CD4-positive, CD25-positive, alpha-beta regulatory T cell (primary cell): ENCODE measurements around the gene IFNAR1. TPM values are rescaled to one million over a fixed set of nuclear protein-coding genes. Genes with fewer than 3 reads are reported as not detected.

ENCODE experiments used
- ATAC-seq, 2 donors: fragments of 150-1000 bp; cut with Tn5 transposase; one replicate each; pipeline ENCODE4 v1.10.0; 2021; ENCODE audit warnings: low read depth in 2 of 2, moderate number of reproducible peaks in 2 of 2, moderate library complexity in 1 of 2
- DNase-seq, 3 donors: peaks; one replicate each; pipeline versions ENCODE4 v3.0.0 to v3.0.0-alpha.2; 2012 to 2022; ENCODE audit warnings: mixed read lengths in 1 of 3
- H3K27ac ChIP-seq: one replicate; pipeline ENCODE4 v1.7.0; 2013; ENCODE audit warnings: mild to moderate bottlenecking, low read length; ENCODE audit not compliant: insufficient read depth, poor library complexity, severe bottlenecking
- H3K27me3 ChIP-seq: one replicate; pipeline ENCODE4 v1.7.0; 2013; ENCODE audit warnings: low read length; ENCODE audit not compliant: control insufficient read depth, insufficient read depth
- H3K36me3 ChIP-seq: one replicate; pipeline ENCODE4 v1.7.0; 2013; ENCODE audit warnings: mild to moderate bottlenecking, low read length, moderate library complexity; ENCODE audit not compliant: control insufficient read depth, insufficient read depth
- H3K4me1 ChIP-seq: 2 replicates; pipeline ENCODE4 v1.7.0; 2013; ENCODE audit warnings: mild to moderate bottlenecking, low read length; ENCODE audit not compliant: insufficient read depth, control insufficient read depth, poor library complexity, severe bottlenecking
- H3K4me3 ChIP-seq: one replicate; pipeline ENCODE4 v1.7.0; 2013; ENCODE audit warnings: low read depth, mild to moderate bottlenecking, low read length, moderate library complexity
- H3K9me3 ChIP-seq, 2 experiments: 1 replicate in 1 of 2; 2 replicates in 1 of 2; pipeline ENCODE4 v1.7.0; 2013; ENCODE audit warnings: low read length in 2 of 2, mild to moderate bottlenecking in 1 of 2, moderate library complexity in 1 of 2; ENCODE audit not compliant: control insufficient read depth in 2 of 2
- H3K27ac Mint-ChIP-seq, 3 donors: one replicate each; pipeline ENCODE4 v1.8.0; 2020 to 2022; ENCODE audit warnings: mild to moderate bottlenecking in 3 of 3, mixed read lengths in 3 of 3, moderate library complexity in 2 of 3
- H3K27me3 Mint-ChIP-seq: one replicate; pipeline ENCODE4 v1.8.0; 2022; ENCODE audit warnings: mild to moderate bottlenecking, mixed read lengths
- H3K36me3 Mint-ChIP-seq: one replicate; pipeline ENCODE4 v1.8.0; 2020; ENCODE audit warnings: mixed read lengths
- H3K4me1 Mint-ChIP-seq, 4 donors: one replicate each; pipeline ENCODE4 v1.8.0; 2020 to 2022; ENCODE audit warnings: mixed read lengths in 4 of 4, mild to moderate bottlenecking in 1 of 4
- H3K4me3 Mint-ChIP-seq, 4 donors: one replicate each; pipeline ENCODE4 v1.8.0; 2020 to 2022; ENCODE audit warnings: mild to moderate bottlenecking in 4 of 4, mixed read lengths in 4 of 4, moderate library complexity in 3 of 4
- H3K9me3 Mint-ChIP-seq, 7 donors: one replicate each; pipeline ENCODE4 v1.8.0; 2020 to 2022; ENCODE audit warnings: mixed read lengths in 7 of 7, mild to moderate bottlenecking in 3 of 7, moderate library complexity in 2 of 7
- polyA plus RNA-seq, 4 donors: library from polyadenylated mRNA; unstranded; fragments of 300-500 nt; fragmentation: Illumina TruSeq; gene quantifications; one replicate each; pipeline ENCODE4 v1.2.3, GENCODE V29; 2021
- total RNA-seq: library from RNA; stranded (reverse); gene quantifications from one replicate; pipeline ENCODE4 v1.2.3, GENCODE V29; 2022

Gene IFNAR1
- total and polyA plus RNA-seq, 5 donors from 2014 or later, result 23.9 to 93.8 (median 67.8) TPM

DNA sequence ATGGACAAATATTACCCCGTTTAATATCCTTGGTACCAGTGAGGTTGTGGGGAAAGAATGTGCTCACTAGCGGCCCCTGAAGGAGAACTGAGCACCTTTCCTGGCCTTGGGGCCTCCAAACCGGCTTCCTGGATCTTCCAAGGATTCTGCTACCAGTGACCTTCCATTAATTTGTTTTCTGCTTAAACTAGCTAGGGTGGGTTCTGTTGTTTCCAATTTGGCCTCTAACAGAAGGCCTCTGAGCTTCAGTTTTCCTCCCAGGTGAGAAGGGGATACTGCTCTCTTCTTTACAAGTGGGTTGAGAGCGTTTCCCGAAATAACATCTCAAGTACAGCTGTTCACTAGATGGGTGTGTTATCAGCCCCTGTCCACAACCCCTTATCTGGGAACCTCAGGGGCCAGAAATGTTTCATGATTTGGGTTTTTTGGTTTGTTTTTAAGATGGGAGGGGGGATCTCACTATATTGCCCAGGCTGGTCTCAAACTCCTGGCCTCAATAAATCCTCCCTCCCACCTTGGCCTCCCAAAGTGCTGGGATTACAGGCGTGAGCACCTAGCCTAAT, 61.5 kb downstream of the IFNAR1 start:
- Mint-ChIP-seq H3K36me3 (no peaks in the 10 kb centered on the region), H3K27me3 (peaks cover 41% of the 10 kb centered on the region), H3K27ac (no peak overlapping the region), H3K4me1 (peaks cover 8 to 51% (median 37%) of the 10 kb centered on the region in 4 donors), H3K9me3 (no peaks in the 10 kb centered on the region), H3K4me3 (peak overlapping the region in 1 of 4 donors; percentile 15)
- Histone ChIP-seq H3K27ac (no peak overlapping the region), H3K27me3 (no peaks in the 10 kb centered on the region), H3K9me3 (no peaks in the 10 kb centered on the region), H3K4me3 (no peak overlapping the region), H3K4me1 (peaks cover 42% of the 10 kb centered on the region), H3K36me3 (no peaks in the 10 kb centered on the region)
- DNase-seq, result no peak
- ATAC-seq, result no peak

DNA sequence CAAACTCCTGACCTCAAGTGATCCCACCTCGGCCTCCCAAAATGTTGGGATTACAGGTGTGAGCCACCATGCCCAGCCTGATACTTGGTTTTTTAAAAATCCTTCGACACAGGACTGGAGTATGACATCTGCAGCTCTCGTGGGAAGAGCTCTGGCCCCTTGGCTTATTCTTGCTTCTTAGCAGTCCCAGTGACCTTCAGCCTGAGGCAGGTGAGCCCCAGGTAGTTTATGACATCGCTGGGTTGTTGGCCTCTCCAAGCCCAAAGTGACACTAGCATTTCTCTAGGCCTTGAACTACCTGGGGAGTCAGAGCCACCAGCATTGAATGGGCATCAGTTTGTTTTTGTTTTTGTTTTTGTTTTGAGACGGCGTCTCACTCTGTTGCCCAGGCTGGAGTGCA, 62.5 kb downstream of the IFNAR1 start:
- no peaks in the 10 kb centered on the region for H3K9me3 ChIP-seq
- peaks cover 8 to 41% (median 34%) of the 10 kb centered on the region in 4 donors for H3K4me1 Mint-ChIP-seq
- H3K27me3 Mint-ChIP-seq, result peaks cover 51% of the 10 kb centered on the region
- H3K27me3 ChIP-seq, result no peaks in the 10 kb centered on the region
- H3K9me3 Mint-ChIP-seq, result peaks cover 0 to under 1% (median 0%) of the 10 kb centered on the region in 7 donors
- H3K4me3 Mint-ChIP-seq, result no peak overlapping the region
- no peak for DNase-seq
- no peaks in the 10 kb centered on the region for H3K36me3 ChIP-seq
- ATAC-seq, result no peak
- peak overlapping the region in 1 of 3 donors; percentile 32 for H3K27ac Mint-ChIP-seq
- no peak overlapping the region for H3K4me3 ChIP-seq
- no peak overlapping the region for H3K27ac ChIP-seq
- H3K4me1 ChIP-seq, result peaks cover 32% of the 10 kb centered on the region
- H3K36me3 Mint-ChIP-seq, result no peaks in the 10 kb centered on the region

DNA sequence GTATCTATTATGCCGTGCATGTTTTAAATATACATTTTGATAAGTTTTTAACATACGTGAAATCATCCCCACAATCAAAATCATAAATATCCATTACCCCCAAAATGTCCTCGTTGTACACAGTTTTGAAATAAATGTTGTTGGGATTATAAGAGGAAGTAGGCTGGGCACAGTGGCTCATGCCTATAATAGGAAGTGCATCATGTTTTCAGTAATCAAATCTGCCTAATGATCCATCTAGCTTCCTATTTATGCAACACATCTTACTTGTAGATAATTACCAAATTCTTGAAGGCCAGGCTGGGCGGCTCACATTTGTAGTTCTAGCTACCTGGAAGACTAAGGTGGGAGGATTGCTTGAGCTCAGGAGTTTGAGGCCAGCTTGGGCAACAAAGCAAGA, 63.4 kb downstream of the IFNAR1 start:
- DNase-seq, result no peak
- Histone ChIP-seq H3K9me3 (no peaks in the 10 kb centered on the region), H3K27ac (no peak overlapping the region), H3K36me3 (no peaks in the 10 kb centered on the region), H3K27me3 (no peaks in the 10 kb centered on the region), H3K4me1 (peaks cover 23% of the 10 kb centered on the region), H3K4me3 (no peak overlapping the region)
- Mint-ChIP-seq H3K4me1 (peaks cover 8 to 32% (median 27%) of the 10 kb centered on the region in 4 donors), H3K27ac (no peak overlapping the region), H3K9me3 (peaks cover 0 to 1% (median 0%) of the 10 kb centered on the region in 7 donors), H3K4me3 (no peak overlapping the region), H3K27me3 (peaks cover 48% of the 10 kb centered on the region), H3K36me3 (peaks cover 3% of the 10 kb centered on the region)
- no peak for ATAC-seq

DNA sequence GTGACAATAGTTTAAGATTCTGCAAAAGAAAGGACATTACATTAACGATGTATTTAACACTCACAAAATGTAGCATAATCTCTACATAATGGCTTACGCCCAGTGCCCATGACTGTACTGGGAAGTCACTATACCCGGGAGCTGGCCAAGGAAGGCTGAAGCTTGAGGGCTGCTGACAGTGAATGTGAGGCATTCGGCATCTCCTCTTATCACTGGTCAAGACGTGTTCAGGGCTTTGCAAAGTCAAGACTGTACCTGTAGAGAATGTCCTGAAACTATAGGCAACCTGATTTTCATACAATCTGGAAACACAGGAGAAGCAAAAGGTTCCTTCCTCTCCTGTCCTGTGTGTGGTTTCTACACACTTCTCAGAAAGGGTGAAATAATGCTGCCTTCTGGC, 65.7 kb downstream of the IFNAR1 start:
- Histone ChIP-seq H3K9me3 (no peaks in the 10 kb centered on the region), H3K27ac (no peak overlapping the region), H3K36me3 (no peaks in the 10 kb centered on the region), H3K4me3 (no peak overlapping the region), H3K27me3 (no peaks in the 10 kb centered on the region), H3K4me1 (peaks cover under 1% of the 10 kb centered on the region)
- Mint-ChIP-seq H3K4me1 (peaks cover 0 to 10% (median 7%) of the 10 kb centered on the region in 4 donors), H3K4me3 (no peak overlapping the region), H3K36me3 (peaks cover 3% of the 10 kb centered on the region), H3K27ac (no peak overlapping the region), H3K27me3 (peaks cover 39% of the 10 kb centered on the region), H3K9me3 (peaks cover 0 to 1% (median 0%) of the 10 kb centered on the region in 7 donors)
- DNase-seq, result no peak
- no peak for ATAC-seq

DNA sequence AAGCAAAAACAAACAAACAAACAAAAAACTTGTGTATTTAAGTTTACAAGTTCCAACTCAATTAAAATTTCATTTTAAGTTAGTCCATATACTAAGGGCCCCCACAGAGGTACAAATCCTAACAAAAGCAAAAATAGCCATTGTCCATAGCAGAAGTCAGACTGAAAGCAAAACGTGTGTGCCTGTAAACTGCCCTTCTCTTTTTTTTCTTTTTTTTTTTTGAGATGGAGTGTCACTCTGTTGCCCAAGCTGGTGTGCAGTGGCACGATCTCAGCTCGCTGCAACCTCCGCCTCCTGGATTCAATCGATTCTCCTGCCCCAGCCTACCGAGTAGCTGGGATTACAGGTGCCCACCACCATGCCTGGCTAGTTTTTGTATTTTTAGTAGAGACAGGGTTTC, 66.9 kb downstream of the IFNAR1 start:
- H3K27ac ChIP-seq, result no peak overlapping the region
- H3K4me3 Mint-ChIP-seq, result no peak overlapping the region
- DNase-seq (no peak), ATAC-seq (no peak)
- peaks cover 30% of the 10 kb centered on the region for H3K27me3 Mint-ChIP-seq
- no peak overlapping the region for H3K27ac Mint-ChIP-seq
- no peaks in the 10 kb centered on the region for H3K4me1 ChIP-seq
- H3K4me3 ChIP-seq, result no peak overlapping the region
- H3K27me3 ChIP-seq, result no peaks in the 10 kb centered on the region
- H3K36me3 Mint-ChIP-seq, result peaks cover 3% of the 10 kb centered on the region
- no peaks in the 10 kb centered on the region for H3K9me3 ChIP-seq
- H3K9me3 Mint-ChIP-seq, result peaks cover 0 to 1% (median 0%) of the 10 kb centered on the region in 7 donors
- H3K4me1 Mint-ChIP-seq, result peaks cover 0 to 7% (median 4%) of the 10 kb centered on the region in 4 donors
- H3K36me3 ChIP-seq, result no peaks in the 10 kb centered on the region

DNA sequence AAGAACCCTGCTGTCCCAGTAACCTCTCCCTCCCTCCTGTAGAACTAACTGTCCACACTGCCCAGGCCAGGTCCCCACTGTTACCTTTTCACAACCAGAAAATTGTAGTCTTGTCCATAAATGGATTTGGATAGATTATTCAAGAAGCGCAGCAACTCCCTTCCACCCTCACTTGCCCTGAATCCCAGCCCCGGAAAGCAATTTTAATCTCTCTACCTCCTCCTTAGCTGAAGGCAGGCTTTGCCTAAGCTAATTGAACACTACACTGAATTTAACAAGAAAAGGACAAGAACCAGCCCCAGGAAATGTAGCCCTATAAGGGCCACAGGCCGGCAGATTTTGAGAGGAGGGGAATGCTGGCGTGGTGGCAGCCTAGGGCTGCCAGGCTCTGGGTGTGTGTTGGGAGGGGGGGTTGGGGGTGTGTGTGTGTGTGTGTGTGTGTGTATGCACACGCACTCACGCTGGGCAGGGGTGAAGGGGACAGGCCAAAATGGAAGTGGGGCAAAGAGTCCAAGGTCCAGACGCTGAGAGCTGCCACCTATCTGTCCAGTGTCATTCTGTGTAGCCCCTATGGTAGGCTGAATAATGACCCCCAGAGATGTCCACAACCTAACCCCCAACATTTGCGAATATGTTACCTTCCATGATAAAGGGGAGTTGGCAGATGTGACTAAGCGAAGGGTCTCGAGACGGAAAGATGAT, 67.7 kb downstream of the IFNAR1 start:
- no peaks in the 10 kb centered on the region for H3K9me3 ChIP-seq
- H3K27me3 ChIP-seq, result no peaks in the 10 kb centered on the region
- DNase-seq, result no peak
- peaks cover 30% of the 10 kb centered on the region for H3K27me3 Mint-ChIP-seq
- H3K4me1 Mint-ChIP-seq, result peaks cover 0 to 7% (median 4%) of the 10 kb centered on the region in 4 donors
- no peak overlapping the region for H3K27ac ChIP-seq
- no peaks in the 10 kb centered on the region for H3K36me3 ChIP-seq
- peaks cover 3% of the 10 kb centered on the region for H3K36me3 Mint-ChIP-seq
- no peak overlapping the region for H3K4me3 ChIP-seq
- no peak overlapping the region for H3K27ac Mint-ChIP-seq
- H3K4me1 ChIP-seq, result no peaks in the 10 kb centered on the region
- ATAC-seq, result no peak
- H3K9me3 Mint-ChIP-seq, result peaks cover 0 to 1% (median 0%) of the 10 kb centered on the region in 7 donors
- H3K4me3 Mint-ChIP-seq, result no peak overlapping the region

DNA sequence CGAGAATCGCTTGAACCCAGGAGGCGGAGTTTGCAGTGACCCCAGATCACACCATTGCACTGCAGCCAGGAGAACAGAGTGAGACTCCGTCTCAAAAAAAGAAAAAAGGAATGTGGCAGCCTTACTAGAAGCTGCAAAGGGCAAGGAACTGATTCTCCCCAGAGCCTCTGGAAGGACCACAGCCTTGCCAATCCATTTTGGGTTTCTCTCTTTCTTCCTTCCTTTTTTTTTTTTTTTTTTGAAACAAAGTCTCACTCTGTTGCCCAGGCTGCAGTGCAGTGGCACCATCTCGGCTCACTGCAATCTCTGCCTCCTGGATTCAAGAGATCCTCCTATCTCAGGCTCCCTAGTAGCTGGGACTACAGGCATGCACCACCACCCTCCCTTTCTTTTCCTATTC, 68.6 kb downstream of the IFNAR1 start:
- H3K9me3 ChIP-seq, result no peaks in the 10 kb centered on the region
- H3K4me3 Mint-ChIP-seq, result no peak overlapping the region
- no peaks in the 10 kb centered on the region for H3K27me3 ChIP-seq
- peaks cover 0 to 6% (median 3%) of the 10 kb centered on the region in 4 donors for H3K4me1 Mint-ChIP-seq
- H3K27ac ChIP-seq, result no peak overlapping the region
- peaks cover 3% of the 10 kb centered on the region for H3K36me3 Mint-ChIP-seq
- no peak overlapping the region for H3K27ac Mint-ChIP-seq
- no peaks in the 10 kb centered on the region for H3K4me1 ChIP-seq
- ATAC-seq, result no peak
- H3K9me3 Mint-ChIP-seq, result peaks cover 0 to 1% (median 0%) of the 10 kb centered on the region in 7 donors
- no peak for DNase-seq
- no peaks in the 10 kb centered on the region for H3K36me3 ChIP-seq
- peaks cover 27% of the 10 kb centered on the region for H3K27me3 Mint-ChIP-seq
- no peak overlapping the region for H3K4me3 ChIP-seq

DNA sequence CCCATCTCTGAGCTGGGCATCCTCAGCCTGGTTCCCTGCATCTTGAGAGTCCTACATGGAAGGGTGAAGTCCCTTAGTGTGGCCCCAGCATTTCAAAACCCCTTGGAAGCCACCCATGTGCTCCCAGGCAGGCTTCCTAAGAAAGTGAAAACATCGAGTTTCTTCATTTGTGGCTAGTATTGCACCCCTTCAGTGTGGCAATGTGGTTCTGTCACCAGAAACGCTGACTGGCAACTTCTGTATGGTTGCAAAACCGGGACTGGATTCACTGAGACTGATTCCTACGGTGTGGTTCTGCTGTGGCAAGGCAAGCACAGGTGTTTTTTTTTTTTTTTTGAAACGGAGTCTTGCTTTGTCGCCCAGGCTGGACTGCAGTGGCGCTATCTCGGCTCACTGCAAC, 69.5 kb downstream of the IFNAR1 start:
- no peak overlapping the region for H3K4me3 ChIP-seq
- DNase-seq (no peak), ATAC-seq (no peak)
- Mint-ChIP-seq H3K9me3 (peaks cover 0 to 1% (median 0%) of the 10 kb centered on the region in 7 donors), H3K4me1 (peaks cover 0 to 5% (median 2%) of the 10 kb centered on the region in 4 donors), H3K27ac (no peak overlapping the region), H3K36me3 (peaks cover 3% of the 10 kb centered on the region), H3K27me3 (peaks cover 29% of the 10 kb centered on the region), H3K4me3 (no peak overlapping the region)
- H3K27me3 ChIP-seq, result no peaks in the 10 kb centered on the region
- H3K4me1 ChIP-seq, result no peaks in the 10 kb centered on the region
- H3K9me3 ChIP-seq, result no peaks in the 10 kb centered on the region
- H3K36me3 ChIP-seq, result no peaks in the 10 kb centered on the region
- no peak overlapping the region for H3K27ac ChIP-seq
